Erythroblast (primary cell): ENCODE measurements around the gene SCNN1G.
"Not testable (repeated sequence)": the region's sequence is repeated elsewhere in the genome, so short reads cannot be mapped to it uniquely, and the experiment has no call there.

Experiments used
- DNase-seq, 2 experiments: peaks; one replicate each; lab custom pipeline; 2025; lab: John Stamatoyannopoulos, UW
- GATA1 ChIP-seq: IDR thresholded peaks from 2 replicates; pipeline ENCODE4 v1.6.1; 2011; ENCODE audit warnings: low read depth, mild to moderate bottlenecking, control low read depth, low read length, moderate library complexity
- POLR2A ChIP-seq: IDR thresholded peaks from 2 replicates; pipeline ENCODE4 v1.6.1; 2011; ENCODE audit warnings: mild to moderate bottlenecking, low read length

SCNN1G gene

DNA sequence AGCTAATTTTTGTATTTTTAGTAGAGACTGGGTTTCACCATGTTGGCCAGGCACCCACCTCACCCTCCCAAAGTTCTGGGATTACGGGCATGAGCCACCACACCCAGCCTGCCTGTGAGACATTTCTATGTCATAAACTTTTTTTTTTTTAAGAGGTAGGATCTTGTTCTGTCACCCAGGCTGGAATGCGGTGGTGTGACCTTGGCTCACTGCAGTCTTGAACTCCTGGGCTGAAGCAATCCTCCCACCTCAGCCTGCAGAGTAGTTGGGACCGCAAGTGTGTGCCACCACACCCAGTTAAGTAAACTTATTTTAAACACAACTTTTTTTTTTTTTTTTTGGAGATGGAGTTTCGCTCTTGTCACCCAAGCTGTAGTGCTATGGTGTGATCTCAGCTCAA lies 47.2 kb downstream of the SCNN1G start:
- TF ChIP-seq POLR2A, result no peak
- TF ChIP-seq GATA1, result no peak
- no peak for DNase-seq

DNA sequence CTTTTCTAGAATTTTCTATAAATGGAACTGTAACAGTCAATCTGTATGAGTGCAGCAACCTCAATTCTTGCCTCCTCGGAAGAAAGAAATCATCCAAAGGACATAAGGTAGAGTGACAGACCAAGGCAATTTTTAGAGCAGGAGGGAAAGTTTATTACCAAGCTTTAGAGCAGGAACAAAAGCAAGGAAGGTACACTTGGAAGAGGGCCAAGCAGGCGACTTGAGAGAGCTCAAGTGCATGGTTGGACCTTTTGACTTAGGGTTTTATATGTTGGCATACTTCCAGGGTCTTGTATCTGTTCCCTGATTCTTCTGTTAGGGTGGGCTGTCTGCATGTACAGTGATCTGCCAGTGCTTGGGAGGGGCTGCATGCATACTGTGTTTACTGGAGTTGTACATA lies 50.3 kb downstream of the SCNN1G start:
- DNase-seq, result peak in 1 of 2 experiments; percentile 7
- no peak for TF ChIP-seq POLR2A
- no peak for TF ChIP-seq GATA1

DNA sequence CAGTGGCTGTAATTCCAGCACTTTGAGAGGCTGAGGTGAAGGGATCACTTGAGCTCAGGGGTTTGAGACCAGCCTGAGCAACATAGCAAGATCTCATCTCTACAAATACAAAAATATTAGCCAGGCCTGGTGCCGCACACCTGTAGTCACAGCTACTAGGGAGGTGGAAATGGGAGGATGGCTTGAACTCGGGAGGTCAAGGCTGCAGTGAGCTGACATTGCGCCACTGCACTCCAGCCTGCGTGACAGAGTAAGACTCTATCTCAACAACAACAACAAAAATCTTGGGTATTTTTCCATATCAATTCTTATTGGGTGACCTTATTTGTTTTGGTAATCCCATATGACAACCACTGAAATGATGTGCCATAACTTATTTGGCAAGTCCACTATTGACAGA lies 52.6 kb downstream of the SCNN1G start:
- DNase-seq, result no peak
- no peak for TF ChIP-seq POLR2A
- no peak for TF ChIP-seq GATA1

DNA sequence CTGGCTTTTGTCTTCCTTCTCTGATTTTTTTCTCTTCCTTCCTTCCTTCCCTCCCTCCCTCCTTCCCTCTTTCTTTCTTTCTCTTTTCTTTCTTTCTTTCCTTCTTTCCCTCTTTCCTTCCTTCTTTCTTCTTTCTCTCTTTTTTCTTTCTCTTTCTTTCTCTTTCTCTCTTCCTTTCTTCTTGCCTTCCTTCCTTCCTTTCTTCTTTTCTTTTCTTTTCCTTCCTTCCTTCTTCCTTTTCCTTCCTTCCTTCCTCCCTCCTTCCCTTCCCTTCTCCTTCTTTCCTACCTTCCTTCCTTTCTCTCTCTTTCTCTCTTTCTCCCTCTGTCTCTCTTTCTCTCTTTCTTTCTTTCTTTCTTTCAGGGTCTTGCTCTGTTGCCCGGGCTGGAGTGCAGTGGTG lies 54.4 kb downstream of the SCNN1G start:
- no peak for DNase-seq

DNA sequence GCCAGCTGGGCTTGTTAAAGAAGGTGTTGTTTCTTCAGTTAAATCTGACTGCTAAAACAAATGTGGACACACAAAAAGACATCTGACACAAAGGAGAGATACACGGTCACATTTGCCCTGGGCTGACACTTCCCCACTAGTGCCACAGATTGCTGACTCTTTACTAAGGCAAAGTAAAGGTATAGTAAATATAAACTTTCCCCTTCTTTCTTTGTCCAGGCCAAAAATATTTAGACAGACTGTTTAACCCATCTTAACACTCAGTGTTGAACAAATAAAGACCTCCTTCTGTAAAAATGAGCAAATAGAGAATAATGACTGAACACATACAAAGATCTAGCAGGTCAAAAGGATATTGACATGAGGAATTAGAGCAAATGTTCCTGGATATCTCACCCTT lies 58.4 kb downstream of the SCNN1G start:
- TF ChIP-seq GATA1, result no peak
- DNase-seq, result no peak

More for the DNA sequence above, 54.4 kb downstream of the SCNN1G start:
- TF ChIP-seq POLR2A (no peak), GATA1 (no peak)

DNA sequence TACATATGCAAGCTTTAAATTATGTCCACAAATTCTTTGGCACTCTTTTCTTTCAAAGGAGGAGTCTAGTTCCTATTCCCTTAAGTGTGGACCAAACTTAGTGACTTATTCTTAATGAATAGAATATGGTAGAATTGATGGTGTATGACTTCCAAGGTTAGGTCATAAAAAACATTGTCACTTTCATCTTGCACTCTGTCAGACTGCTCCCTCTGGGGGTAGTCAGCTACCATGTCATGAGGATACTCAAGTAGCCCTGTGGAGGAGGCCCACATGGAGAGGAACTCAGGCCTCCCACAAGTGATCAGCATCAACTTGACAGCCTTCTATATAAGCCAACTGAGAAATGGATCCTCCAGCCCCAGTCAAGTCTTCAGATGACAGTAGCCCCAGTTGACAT lies 61.6 kb downstream of the SCNN1G start:
- TF ChIP-seq POLR2A, result no peak
- no peak for TF ChIP-seq GATA1

DNA sequence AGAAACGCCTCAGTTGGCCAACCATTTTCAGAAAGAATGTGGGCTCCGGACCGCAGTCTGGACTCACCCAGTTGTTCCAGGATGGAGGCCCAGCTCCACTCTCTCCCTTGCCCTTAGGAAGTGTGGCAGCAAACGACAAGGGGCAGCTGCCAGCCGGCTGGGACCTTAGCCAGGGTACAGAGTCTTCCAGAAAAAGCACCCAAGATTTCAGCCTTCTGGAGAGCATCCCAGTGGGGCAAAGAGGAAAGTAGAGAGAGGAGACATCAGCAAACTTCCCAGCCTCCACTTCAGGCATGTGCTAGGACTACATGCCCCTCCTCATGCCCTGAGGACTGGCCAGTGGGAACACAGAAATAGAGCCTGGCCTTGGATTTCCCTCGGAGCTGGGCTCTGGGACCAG lies 62.7 kb downstream of the SCNN1G start:
- DNase-seq, result no peak
- TF ChIP-seq POLR2A (no peak), GATA1 (no peak)

More for the DNA sequence above, 61.6 kb downstream of the SCNN1G start:
- no peak for DNase-seq

DNA sequence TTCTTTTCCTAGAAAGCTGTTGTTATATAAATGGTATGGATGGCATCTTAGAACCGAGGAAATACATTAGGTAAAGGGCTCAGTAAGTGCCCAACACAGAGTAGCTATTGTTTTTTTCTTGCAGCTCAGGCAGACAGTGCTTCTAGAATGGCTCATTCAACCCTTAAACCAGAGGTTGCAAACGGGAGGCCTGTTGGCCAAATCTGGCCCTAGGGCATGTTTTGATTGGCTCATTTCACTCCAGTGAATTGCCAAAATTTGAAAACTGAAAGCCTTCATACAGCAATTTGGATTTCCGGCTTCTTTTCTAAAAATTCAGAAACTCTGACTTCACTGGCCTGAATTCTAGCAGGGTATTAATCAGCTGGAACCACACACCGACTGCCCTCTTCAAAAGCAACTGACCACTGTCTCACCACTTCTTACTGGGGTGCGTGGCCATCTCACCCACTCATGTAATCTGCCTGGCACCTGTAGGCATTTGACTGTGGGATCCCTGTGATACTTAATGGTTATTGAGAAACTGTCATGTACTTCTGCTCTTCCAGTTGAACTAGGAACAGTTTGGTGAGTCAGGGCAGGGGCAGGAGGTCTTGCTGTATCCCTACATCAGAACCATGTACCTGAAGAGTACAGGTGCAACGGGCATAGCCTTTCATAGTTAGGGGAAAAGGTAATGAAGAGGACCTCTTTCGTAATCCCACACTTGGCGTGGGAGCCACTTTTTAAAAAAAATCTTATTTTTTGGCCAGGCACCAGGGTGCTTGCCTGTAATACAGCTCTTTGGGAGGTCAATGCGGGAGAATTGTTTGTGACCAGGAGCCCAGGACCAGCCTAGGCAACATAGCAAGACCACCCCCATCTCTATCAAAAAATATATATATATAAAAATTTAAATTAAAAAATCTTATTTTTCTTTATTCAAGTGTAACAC lies 66.0 kb downstream of the SCNN1G start:
- DNase-seq, result no peak

DNA sequence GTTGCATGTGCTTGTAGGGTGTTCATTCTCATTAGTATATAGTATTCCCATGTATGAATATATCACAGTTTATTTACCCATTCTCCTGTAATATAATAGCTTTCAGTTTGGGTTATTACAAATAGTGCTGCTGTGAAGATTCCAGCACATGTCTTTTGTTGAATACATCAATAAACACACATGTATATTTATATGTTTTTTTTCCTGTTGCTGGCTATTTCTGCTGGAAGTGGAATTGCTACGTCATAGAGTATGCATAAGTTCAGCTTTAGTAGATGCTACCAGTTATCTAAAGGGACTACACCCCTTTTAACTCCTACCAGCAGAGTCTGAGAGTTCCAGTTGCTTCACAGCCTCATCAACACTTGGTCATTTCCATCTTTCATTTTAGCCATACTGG lies 67.3 kb downstream of the SCNN1G start:
- no peak for TF ChIP-seq GATA1
- TF ChIP-seq POLR2A, result no peak
- DNase-seq, result no peak

More for the DNA sequence above, 66.0 kb downstream of the SCNN1G start:
- no peak for TF ChIP-seq GATA1
- TF ChIP-seq POLR2A, result no peak

DNA sequence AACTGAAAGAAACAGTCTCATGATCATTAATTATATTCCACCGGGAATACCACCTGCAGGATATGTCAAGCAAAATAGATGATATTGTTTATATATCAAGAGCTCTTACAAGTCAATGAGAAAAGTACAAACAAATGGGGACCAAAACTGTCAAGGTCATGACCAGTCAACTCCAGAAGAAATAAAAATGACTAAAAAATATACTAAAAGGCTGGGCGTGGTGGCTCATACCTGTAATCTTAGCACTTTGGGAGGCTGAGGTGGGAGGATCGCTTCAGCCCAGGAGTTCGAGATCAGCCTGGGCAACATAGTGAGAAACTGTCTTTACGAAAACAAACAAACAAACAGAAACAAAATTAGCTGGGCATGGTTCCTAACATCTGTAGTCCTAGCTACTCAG lies 69.8 kb downstream of the SCNN1G start:
- TF ChIP-seq POLR2A (no peak), GATA1 (no peak)

DNA sequence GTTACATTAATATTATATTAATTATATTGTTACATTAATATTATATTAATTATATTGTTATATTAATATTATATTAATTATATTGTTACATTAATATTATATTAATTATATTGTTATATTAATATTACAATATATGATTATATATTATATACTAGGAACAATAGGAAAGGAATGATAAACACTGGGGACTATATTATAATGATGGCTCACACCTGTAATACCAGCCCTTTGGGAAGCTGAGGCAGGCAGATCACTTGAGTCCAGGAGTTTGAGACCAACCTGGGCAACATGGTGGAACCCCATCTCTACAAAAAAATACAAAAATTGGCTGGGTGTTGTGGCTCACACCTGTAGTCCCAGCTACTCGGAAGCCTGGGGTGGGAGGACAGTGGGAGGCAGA lies 71.1 kb downstream of the SCNN1G start:
- DNase-seq, result not testable (repeated sequence)

More for the DNA sequence above, 69.8 kb downstream of the SCNN1G start:
- no peak for DNase-seq

DNA sequence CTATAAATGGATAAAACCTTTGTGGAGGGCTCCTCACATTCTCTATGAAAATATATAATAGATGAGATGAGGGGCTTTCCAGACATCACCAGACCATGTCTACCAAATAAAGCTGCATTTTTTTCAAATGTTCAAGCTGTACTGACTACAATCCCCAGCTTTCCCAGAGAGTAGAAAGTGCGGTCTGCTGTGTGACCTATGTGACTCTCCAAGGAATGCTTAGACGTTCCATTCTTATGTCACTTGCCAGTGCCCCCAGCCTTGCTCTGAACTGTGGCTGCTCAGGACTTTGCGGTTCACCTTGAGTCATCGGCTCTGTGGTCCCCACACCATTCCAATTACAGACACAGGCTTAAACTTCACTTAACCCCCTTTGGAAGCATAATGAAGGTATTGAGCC lies 71.8 kb downstream of the SCNN1G start:
- TF ChIP-seq POLR2A (no peak), GATA1 (no peak)
- no peak for DNase-seq

DNA sequence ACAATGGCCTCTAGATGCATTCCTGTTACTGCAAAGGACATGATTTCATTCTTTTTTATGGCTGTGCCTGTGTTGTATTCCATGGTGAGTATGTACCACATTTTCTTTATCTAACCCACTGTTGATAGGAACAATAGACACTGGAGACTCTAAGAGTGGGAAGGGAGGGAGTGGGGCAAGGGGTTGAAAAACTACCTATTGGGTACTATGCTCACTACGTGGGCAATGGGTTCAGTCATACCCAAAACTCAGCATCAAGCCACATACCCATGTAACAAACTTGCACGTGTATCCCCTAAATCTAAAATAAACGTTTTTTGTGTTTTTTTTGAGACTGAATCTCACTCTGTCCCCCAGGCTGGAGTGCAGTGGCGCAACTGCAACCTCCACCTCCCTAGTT lies 72.5 kb downstream of the SCNN1G start:
- TF ChIP-seq GATA1, result no peak
- no peak for TF ChIP-seq POLR2A

DNA sequence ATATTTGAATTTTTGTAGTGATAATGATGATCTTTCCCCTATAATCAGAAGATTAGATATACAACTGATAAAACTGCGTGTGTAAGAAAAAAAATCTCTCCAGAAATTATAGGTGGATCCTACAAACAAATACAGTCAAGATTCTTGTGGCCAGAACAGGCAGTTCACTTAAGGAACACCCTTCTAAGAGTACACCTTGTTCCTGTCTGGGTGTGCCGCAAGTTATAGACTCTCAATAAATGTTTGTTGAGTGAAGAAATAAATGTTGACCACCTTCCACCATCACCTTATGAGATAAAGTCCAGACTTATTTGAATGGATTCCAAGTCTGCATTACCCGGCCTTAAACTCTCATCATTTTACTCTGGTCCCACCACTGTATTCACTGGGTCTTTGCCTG lies 73.9 kb downstream of the SCNN1G start:
- no peak for DNase-seq
- no peak for TF ChIP-seq GATA1
- no peak for TF ChIP-seq POLR2A

More for the DNA sequence above, 72.5 kb downstream of the SCNN1G start:
- no peak for DNase-seq

DNA sequence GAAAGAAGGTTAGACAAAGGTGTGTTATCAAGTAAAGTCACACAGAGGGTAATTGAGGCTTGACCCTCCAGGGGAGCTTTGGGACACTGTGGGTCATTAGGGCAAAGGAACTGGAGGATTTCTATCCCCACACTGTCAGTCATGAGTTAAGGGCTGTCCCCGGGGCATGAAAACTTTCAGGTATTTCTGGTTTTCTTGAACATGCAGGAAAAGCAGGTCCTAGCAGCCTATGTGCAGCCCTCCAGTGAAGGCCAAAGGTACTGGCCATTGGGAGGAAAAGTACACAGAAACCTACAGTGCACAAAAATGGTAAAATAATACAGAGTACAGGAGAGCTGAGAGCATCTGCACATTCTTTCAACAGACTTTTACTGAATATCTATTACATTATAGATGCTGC lies 75.1 kb downstream of the SCNN1G start:
- DNase-seq, result no peak
- TF ChIP-seq POLR2A (no peak), GATA1 (no peak)

DNA sequence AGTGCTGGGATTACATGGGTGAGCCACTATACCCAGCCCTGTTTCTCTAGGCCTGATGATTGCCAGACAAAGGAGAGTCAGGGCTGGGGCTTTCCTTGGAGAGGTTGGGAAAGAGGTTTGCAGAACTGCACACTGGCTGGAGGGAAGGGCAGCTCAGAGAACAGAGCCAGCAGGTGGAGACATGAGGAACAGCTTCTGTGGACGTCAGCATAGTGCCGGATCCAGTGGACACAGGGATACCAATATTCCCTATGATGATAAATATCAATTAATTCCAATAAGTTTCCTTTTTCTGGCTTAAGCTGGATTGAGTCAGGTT lies 76.3 kb downstream of the SCNN1G start:
- TF ChIP-seq POLR2A, result no peak
- no peak for TF ChIP-seq GATA1
- DNase-seq, result no peak
